Measurements from ENCODE around the gene RASSF3. TPM values are rescaled to one million over a fixed set of nuclear protein-coding genes. Genes with fewer than 3 reads are reported as not detected.

RASSF3 gene
- total RNA-seq, 1 donor from 2014 or later = 96.5 TPM

- no peaks in the 10 kb centered on the region for H3K27me3 ChIP-seq
- peak overlapping the region; percentile 27 for H3K4me3 ChIP-seq
- H3K36me3 ChIP-seq = no peaks in the 10 kb centered on the region
- TF ChIP-seq CTCF (IDR thresholded peaks at IDR 0.05) = no peak
- H3K4me1 ChIP-seq = peaks cover 93% of the 10 kb centered on the region
- no peaks in the 10 kb centered on the region for H3K9me3 ChIP-seq
- intact Hi-C loops (cut with DNase I) = no loop called here
- ATAC-seq (no peak), DNase-seq (no peak)
- peak overlapping the region; percentile 51 for H3K27ac ChIP-seq
These were observed 59.7 kb downstream of the RASSF3 start for GRCh38 chr12:64670019-64670418.

GRCh38 chr12:64670919-64671639 lies 60.8 kb downstream of the RASSF3 start:
- intact Hi-C loops (cut with DNase I) = no loop called here
- H3K9me3 ChIP-seq = no peaks in the 10 kb centered on the region
- H3K4me3 ChIP-seq = no peak overlapping the region
- ATAC-seq (peak; percentile 78), DNase-seq (no peak)
- no peaks in the 10 kb centered on the region for H3K36me3 ChIP-seq
- H3K4me1 ChIP-seq = peaks cover 93% of the 10 kb centered on the region
- H3K27me3 ChIP-seq = no peaks in the 10 kb centered on the region
- H3K27ac ChIP-seq = peak overlapping the region; percentile 72
- TF ChIP-seq CTCF (IDR thresholded peaks at IDR 0.05) = no peak

GRCh38 chr12:64671681-64672080 lies 61.4 kb downstream of the RASSF3 start:
- ATAC-seq (no peak), DNase-seq (no peak)
- Histone ChIP-seq H3K36me3 (no peaks in the 10 kb centered on the region), H3K4me3 (no peak overlapping the region), H3K9me3 (no peaks in the 10 kb centered on the region), H3K27ac (peak overlapping the region; percentile 72), H3K4me1 (peaks cover 93% of the 10 kb centered on the region), H3K27me3 (no peaks in the 10 kb centered on the region)
- TF ChIP-seq CTCF (IDR thresholded peaks at IDR 0.05) = no peak
- intact Hi-C loops (cut with DNase I) = no loop called here

GRCh38 chr12:64672925-64673409 lies 62.7 kb downstream of the RASSF3 start:
- intact Hi-C loops (cut with DNase I) = no loop called here
- H3K9me3 ChIP-seq = no peaks in the 10 kb centered on the region
- H3K27me3 ChIP-seq = no peaks in the 10 kb centered on the region
- peaks cover 4% of the 10 kb centered on the region for H3K36me3 ChIP-seq
- H3K4me3 ChIP-seq = no peak overlapping the region
- H3K4me1 ChIP-seq = peaks cover 89% of the 10 kb centered on the region
- H3K27ac ChIP-seq = peak overlapping the region; percentile 72
- ATAC-seq (peak; percentile 2), DNase-seq (no peak)
- no peak for TF ChIP-seq CTCF (IDR thresholded peaks at IDR 0.05)

DNA sequence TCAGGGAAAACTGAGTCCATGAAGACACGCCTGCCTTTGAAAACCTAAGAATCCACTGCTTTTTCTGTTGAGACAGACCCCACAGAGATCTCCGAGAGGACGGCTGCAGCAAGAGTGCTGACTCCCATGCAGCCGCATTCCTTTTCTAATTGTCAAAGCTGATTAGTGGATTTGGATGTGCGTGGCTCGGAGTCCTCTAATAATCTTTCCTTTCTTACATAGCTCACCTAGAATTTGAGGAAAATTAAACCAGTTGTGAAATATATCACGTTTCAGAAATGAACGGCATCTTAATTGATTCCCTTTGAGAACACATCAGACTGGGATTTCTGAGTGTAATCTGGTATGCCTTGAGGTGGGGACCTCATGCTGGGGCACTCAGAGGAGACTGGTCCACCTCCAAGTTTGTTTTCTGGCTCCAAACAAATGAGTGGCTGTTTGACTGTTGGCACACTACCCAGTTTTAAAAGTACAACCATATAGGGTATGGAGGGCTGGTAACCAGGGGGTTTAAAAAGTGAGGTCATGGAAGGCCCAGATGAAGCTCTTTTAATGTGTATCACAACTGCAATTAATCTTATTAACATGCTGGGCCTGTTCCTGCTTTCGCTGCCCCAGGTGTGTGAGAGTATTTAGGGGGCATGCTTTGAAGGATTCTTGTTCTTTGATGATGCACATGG lies 63.3 kb downstream of the RASSF3 start:
- peaks cover 86% of the 10 kb centered on the region for H3K4me1 ChIP-seq
- DNase-seq = no peak
- H3K27me3 ChIP-seq = no peaks in the 10 kb centered on the region
- TF ChIP-seq CTCF (IDR thresholded peaks at IDR 0.05) = no peak
- peaks cover 4% of the 10 kb centered on the region for H3K36me3 ChIP-seq
- no peaks in the 10 kb centered on the region for H3K9me3 ChIP-seq
- H3K4me3 ChIP-seq = no peak overlapping the region
- intact Hi-C loops (cut with DNase I) = no loop called here
- ATAC-seq = no peak
- H3K27ac ChIP-seq = peak overlapping the region; percentile 72

All from upper lobe of right lung (tissue), 1 donor.